Tibial nerve (tissue), 4 donors: ENCODE results near the gene USP25.

Experiments used
- EP300 ChIP-seq, 2 donors: sonication (generic); formaldehyde crosslinking; IDR thresholded peaks; one replicate each; pipeline ENCODE4 v1.6.1; 2017; ENCODE audit warnings: antibody characterized with exemption in 2 of 2, mild to moderate bottlenecking in 1 of 2
- POLR2A ChIP-seq, 2 donors: fragments of 450-650 bp; IDR thresholded peaks; one replicate each; pipeline ENCODE4 v1.6.1; 2017; ENCODE audit warnings: antibody characterized with exemption in 2 of 2, mild to moderate bottlenecking in 2 of 2, moderate library complexity in 2 of 2
- TF ChIP-seq, protein P1 (sequence below), 5 experiments: fragments of 200-600 bp in 3 of 5; fragments of 450-650 bp in 2 of 5; sonication (generic) in 3 of 5; IDR thresholded peaks; one replicate each; pipeline ENCODE4 v1.5.1; 2016 to 2019; ENCODE audit warnings: antibody characterized with exemption in 5 of 5, mild to moderate bottlenecking in 3 of 5, moderate library complexity in 2 of 5

DNA sequence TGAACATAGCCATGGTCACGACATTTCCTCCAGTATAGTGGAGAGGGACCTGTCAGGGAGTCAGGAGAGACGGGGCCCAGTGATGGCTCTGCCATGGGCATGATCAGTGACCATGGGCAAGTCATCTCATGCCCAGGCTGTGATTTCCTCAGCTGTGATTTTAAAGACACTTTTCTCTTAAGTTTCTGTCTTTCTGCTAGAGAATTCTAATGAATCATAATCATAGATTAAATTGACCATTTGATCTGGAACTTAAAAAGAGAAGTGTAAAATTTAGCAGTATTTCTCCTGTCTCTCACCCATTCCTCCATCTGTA lies 112.7 kb downstream of the USP25 start:
- no peak for TF ChIP-seq EP300 (IDR thresholded peaks at IDR 0.05)
- TF ChIP-seq, protein P1, sequence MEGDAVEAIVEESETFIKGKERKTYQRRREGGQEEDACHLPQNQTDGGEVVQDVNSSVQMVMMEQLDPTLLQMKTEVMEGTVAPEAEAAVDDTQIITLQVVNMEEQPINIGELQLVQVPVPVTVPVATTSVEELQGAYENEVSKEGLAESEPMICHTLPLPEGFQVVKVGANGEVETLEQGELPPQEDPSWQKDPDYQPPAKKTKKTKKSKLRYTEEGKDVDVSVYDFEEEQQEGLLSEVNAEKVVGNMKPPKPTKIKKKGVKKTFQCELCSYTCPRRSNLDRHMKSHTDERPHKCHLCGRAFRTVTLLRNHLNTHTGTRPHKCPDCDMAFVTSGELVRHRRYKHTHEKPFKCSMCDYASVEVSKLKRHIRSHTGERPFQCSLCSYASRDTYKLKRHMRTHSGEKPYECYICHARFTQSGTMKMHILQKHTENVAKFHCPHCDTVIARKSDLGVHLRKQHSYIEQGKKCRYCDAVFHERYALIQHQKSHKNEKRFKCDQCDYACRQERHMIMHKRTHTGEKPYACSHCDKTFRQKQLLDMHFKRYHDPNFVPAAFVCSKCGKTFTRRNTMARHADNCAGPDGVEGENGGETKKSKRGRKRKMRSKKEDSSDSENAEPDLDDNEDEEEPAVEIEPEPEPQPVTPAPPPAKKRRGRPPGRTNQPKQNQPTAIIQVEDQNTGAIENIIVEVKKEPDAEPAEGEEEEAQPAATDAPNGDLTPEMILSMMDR (IDR thresholded peaks at IDR 0.05) = no peak
- TF ChIP-seq POLR2A (IDR thresholded peaks at IDR 0.05) = no peak
